B cell (primary cell): Measurements from ENCODE around the gene GPRASP2. TPM values are rescaled to one million over a fixed set of nuclear protein-coding genes. Genes with fewer than 3 reads are reported as not detected.

Experiments used
- ATAC-seq: fragments of 200-7000 bp; cut with Tn5 transposase; one replicate; pipeline ENCODE4 v1.10.0; 2021; ENCODE audit warnings: low read depth, mild to moderate bottlenecking, moderate number of reproducible peaks, moderate library complexity
- CTCF ChIA-PET: fragments of 350-600 bp; sonication (Branson Sonifier 250); formaldehyde crosslinking; loops from one replicate; lab custom pipeline; 2021; ENCODE audit warnings: antibody characterized with exemption, inconsistent platforms; lab: Charles Lee
- POLR2A ChIA-PET: fragments of 350-600 bp; sonication (Branson Sonifier 250); formaldehyde crosslinking; loops from one replicate; lab custom pipeline; 2021; ENCODE audit warnings: antibody characterized with exemption; lab: Charles Lee
- DNase-seq: peaks from one replicate; pipeline ENCODE4 v3.0.0; 2013
- H2AFZ ChIP-seq: 2 replicates; pipeline ENCODE4 v1.6.1; 2012; ENCODE audit warnings: mild to moderate bottlenecking, low read depth, low read length; ENCODE audit not compliant: insufficient read depth, poor library complexity, severe bottlenecking
- H3K27ac ChIP-seq, 2 donors: 1 replicate in 1 of 2; 2 replicates in 1 of 2; pipeline ENCODE4 v1.5.1; 2012 to 2013; ENCODE audit warnings: low read length in 2 of 2, mild to moderate bottlenecking in 2 of 2, moderate library complexity in 1 of 2
- H3K27me3 ChIP-seq, 4 experiments: fragments of 200-600 bp in 1 of 4; sonication (generic) in 1 of 4; replicated peaks in 1 of 4; 1 replicate in 2 of 4; 2 replicates in 2 of 4; pipeline versions ENCODE4 v1.6.1 to v1.7.0; 2013 to 2016; ENCODE audit warnings: low read length in 3 of 4, mild to moderate bottlenecking in 2 of 4, mixed read lengths in 1 of 4, moderate library complexity in 1 of 4; ENCODE audit not compliant: insufficient read depth in 4 of 4, control insufficient read depth in 3 of 4; ENCODE audit errors: control extremely low read depth in 1 of 4
- H3K36me3 ChIP-seq, 2 experiments: replicated peaks in 1 of 2; 1 replicate in 1 of 2; 2 replicates in 1 of 2; pipeline versions ENCODE4 v1.6.1 to v1.7.1; 2013; ENCODE audit warnings: low read length in 1 of 2; ENCODE audit not compliant: insufficient read depth in 2 of 2, control insufficient read depth in 1 of 2; ENCODE audit errors: control extremely low read depth in 1 of 2, extremely low read depth in 1 of 2
- H3K4me1 ChIP-seq, 2 donors: fragments of 200-600 bp in 1 of 2; sonication (generic) in 1 of 2; 1 replicate in 1 of 2; 2 replicates in 1 of 2; pipeline versions ENCODE4 v1.5.1 to v1.6.1; 2013 to 2017; ENCODE audit warnings: low read length in 2 of 2; ENCODE audit not compliant: control insufficient read depth in 2 of 2, insufficient read depth in 2 of 2
- H3K4me2 ChIP-seq: replicated peaks from 2 replicates; pipeline ENCODE3; 2012; ENCODE audit warnings: mild to moderate bottlenecking, low read depth, low read length; ENCODE audit not compliant: poor library complexity, severe bottlenecking
- H3K4me3 ChIP-seq, 5 experiments: fragments of 200-600 bp in 1 of 5; sonication (generic) in 1 of 5; 1 replicate in 3 of 5; 2 replicates in 2 of 5; pipeline versions ENCODE4 v1.5.1 to v1.7.0; 2011 to 2016; ENCODE audit warnings: low read length in 4 of 5, mild to moderate bottlenecking in 4 of 5, low read depth in 2 of 5, control low read depth in 1 of 5, moderate library complexity in 1 of 5; ENCODE audit not compliant: insufficient read depth in 1 of 5; ENCODE audit errors: control extremely low read depth in 1 of 5, extremely low read depth in 1 of 5
- H3K79me2 ChIP-seq: fragments of 200-600 bp; sonication (generic); one replicate; pipeline ENCODE4 v1.6.0; 2016; ENCODE audit warnings: low read length; ENCODE audit not compliant: control insufficient read depth, insufficient read depth
- H3K9ac ChIP-seq: fragments of 200-600 bp; sonication (generic); 2 replicates; pipeline ENCODE4 v1.6.1; 2017; ENCODE audit warnings: mild to moderate bottlenecking, low read length, moderate library complexity
- H3K9me3 ChIP-seq, 3 donors: one replicate each; pipeline versions ENCODE4 v1.6.1 to v1.7.1; 2013; ENCODE audit warnings: low read length in 2 of 3; ENCODE audit not compliant: control insufficient read depth in 2 of 3, insufficient read depth in 1 of 3; ENCODE audit errors: control extremely low read depth in 1 of 3
- H4K20me1 ChIP-seq: 2 replicates; pipeline ENCODE4 v1.6.0; 2012; ENCODE audit warnings: mild to moderate bottlenecking, low read length; ENCODE audit not compliant: insufficient read depth, control insufficient read depth, poor library complexity, severe bottlenecking
- H3K27ac Mint-ChIP-seq: one replicate; pipeline ENCODE4 v1.8.0; 2021; ENCODE audit warnings: mixed read lengths
- H3K27me3 Mint-ChIP-seq: one replicate; pipeline ENCODE4 v1.8.0; 2021; ENCODE audit warnings: mixed read lengths
- H3K4me1 Mint-ChIP-seq: one replicate; pipeline ENCODE4 v1.8.0; 2021; ENCODE audit warnings: mixed read lengths
- H3K4me3 Mint-ChIP-seq: one replicate; pipeline ENCODE4 v1.8.0; 2021; ENCODE audit warnings: mixed read lengths
- H3K9me3 Mint-ChIP-seq: one replicate; pipeline ENCODE4 v1.8.0; 2022; ENCODE audit warnings: mixed read lengths; ENCODE audit not compliant: insufficient read depth
- EZH2 ChIP-seq: IDR thresholded peaks from 2 replicates; pipeline ENCODE4 v1.6.1; 2012; ENCODE audit warnings: borderline replicate concordance, low read depth, mild to moderate bottlenecking, moderate library complexity, low read length; ENCODE audit not compliant: insufficient read depth, poor library complexity, severe bottlenecking
- WGBS: methylation state at CpG from one replicate; pipeline ENCODE4 v1.1.5; 2013; ENCODE audit warnings: missing lambda C conversion rate; ENCODE audit not compliant: insufficient coverage; 5-methylcytosine and 5-hydroxymethylcytosine counted together
- intact Hi-C: fragments of 100-400 bp; cut with micrococcal nuclease; formaldehyde crosslinking; loops from one replicate; pipeline ENCODE4 v1.10.0; 2022
- polyA plus RNA-seq: library from polyadenylated mRNA; depleted of rRNA; stranded (reverse); fragments of >200 nt; gene quantifications from 2 replicates; pipeline ENCODE4 v1.2.3, GENCODE V29; 2012
- total RNA-seq, 2 donors: library from RNA; stranded (reverse); fragments of 120-200 nt in 1 of 2; gene quantifications; 1 replicate in 1 of 2; 2 replicates in 1 of 2; pipeline versions ENCODE4 v1.2.3 to v1.2.4, GENCODE V29; 2013 to 2022
- TF ChIP-seq, protein P1 (sequence below): fragments of 200-600 bp; IDR thresholded peaks from one replicate; pipeline ENCODE4 v1.8.0; 2022; ENCODE audit warnings: antibody characterized with exemption, mild to moderate bottlenecking

GPRASP2 gene
- total and polyA plus RNA-seq, 2 donors (not counting 1 experiment from before 2014, with no cell fraction given): 0.15 to 0.59 TPM

GRCh38 chrX:102684772-102685520, 27.3 kb upstream of the GPRASP2 start:
- Mint-ChIP-seq H3K4me1 (peaks cover 3% of the 10 kb centered on the region), H3K4me3 (no peak overlapping the region), H3K27ac (no peak overlapping the region), H3K9me3 (peaks cover 4% of the 10 kb centered on the region), H3K27me3 (no peaks in the 10 kb centered on the region)
- no peak overlapping the region for H3K4me2 ChIP-seq
- DNase-seq: no peak
- H3K4me1 ChIP-seq: no peaks in the 10 kb centered on the region
- WGBS: no CpG with 5 or more reads among the region's 2 CpGs
- no peak overlapping the region for H2AFZ ChIP-seq
- no peak overlapping the region for H3K27ac ChIP-seq
- no peaks in the 10 kb centered on the region for H3K36me3 ChIP-seq
- no peaks in the 10 kb centered on the region for H3K9me3 ChIP-seq
- H3K9ac ChIP-seq: no peak overlapping the region
- TF ChIP-seq, protein P1, sequence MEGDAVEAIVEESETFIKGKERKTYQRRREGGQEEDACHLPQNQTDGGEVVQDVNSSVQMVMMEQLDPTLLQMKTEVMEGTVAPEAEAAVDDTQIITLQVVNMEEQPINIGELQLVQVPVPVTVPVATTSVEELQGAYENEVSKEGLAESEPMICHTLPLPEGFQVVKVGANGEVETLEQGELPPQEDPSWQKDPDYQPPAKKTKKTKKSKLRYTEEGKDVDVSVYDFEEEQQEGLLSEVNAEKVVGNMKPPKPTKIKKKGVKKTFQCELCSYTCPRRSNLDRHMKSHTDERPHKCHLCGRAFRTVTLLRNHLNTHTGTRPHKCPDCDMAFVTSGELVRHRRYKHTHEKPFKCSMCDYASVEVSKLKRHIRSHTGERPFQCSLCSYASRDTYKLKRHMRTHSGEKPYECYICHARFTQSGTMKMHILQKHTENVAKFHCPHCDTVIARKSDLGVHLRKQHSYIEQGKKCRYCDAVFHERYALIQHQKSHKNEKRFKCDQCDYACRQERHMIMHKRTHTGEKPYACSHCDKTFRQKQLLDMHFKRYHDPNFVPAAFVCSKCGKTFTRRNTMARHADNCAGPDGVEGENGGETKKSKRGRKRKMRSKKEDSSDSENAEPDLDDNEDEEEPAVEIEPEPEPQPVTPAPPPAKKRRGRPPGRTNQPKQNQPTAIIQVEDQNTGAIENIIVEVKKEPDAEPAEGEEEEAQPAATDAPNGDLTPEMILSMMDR: no peak
- no peak for TF ChIP-seq EZH2
- H3K79me2 ChIP-seq: peaks cover 6% of the 10 kb centered on the region
- intact Hi-C loops: no loop called here
- CTCF ChIA-PET: no interaction called here
- no peak overlapping the region for H3K4me3 ChIP-seq
- no peaks in the 10 kb centered on the region for H4K20me1 ChIP-seq
- H3K27me3 ChIP-seq: no peaks in the 10 kb centered on the region
- ATAC-seq: no peak
- POLR2A ChIA-PET: no interaction called here

- H3K9me3 ChIP-seq: peaks cover 0 to 7% (median 1%) of the 10 kb centered on the region in 3 donors
- no peak overlapping the region for H3K4me2 ChIP-seq
- DNase-seq: no peak
- peaks cover 6% of the 10 kb centered on the region for H4K20me1 ChIP-seq
- H3K27ac Mint-ChIP-seq: no peak overlapping the region
- H3K4me1 Mint-ChIP-seq: no peaks in the 10 kb centered on the region
- POLR2A ChIA-PET: no interaction called here
- no peaks in the 10 kb centered on the region for H3K27me3 ChIP-seq
- H3K27ac ChIP-seq: no peak overlapping the region
- no peak overlapping the region for H2AFZ ChIP-seq
- H3K4me1 ChIP-seq: no peaks in the 10 kb centered on the region
- CTCF ChIA-PET: no interaction called here
- H3K9ac ChIP-seq: no peak overlapping the region
- no peaks in the 10 kb centered on the region for H3K9me3 Mint-ChIP-seq
- no peaks in the 10 kb centered on the region for H3K79me2 ChIP-seq
- no peak overlapping the region for H3K4me3 ChIP-seq
- TF ChIP-seq EZH2: no peak
- TF ChIP-seq, protein P1: no peak
- no peak overlapping the region for H3K4me3 Mint-ChIP-seq
- intact Hi-C loops: no loop called here
- ATAC-seq: no peak
- 100% methylated on average over 1 of the region's 3 CpGs for WGBS
- H3K27me3 Mint-ChIP-seq: no peaks in the 10 kb centered on the region
- H3K36me3 ChIP-seq: no peaks in the 10 kb centered on the region
These were observed 17.5 kb upstream of the GPRASP2 start for GRCh38 chrX:102694749-102695148.
